GM18519 (cell line): ENCODE data around the gene HOXC5.

Experiments used
- ATAC-seq: cut with Tn5 transposase; IDR thresholded peaks from one replicate; pipeline ENCODE4 v1.9.1; 2021; ENCODE audit warnings: mild to moderate bottlenecking, moderate library complexity; ENCODE audit not compliant: unreplicated experiment, low FRiP score

The HOXC5 gene

GRCh38 chr12:54019091-54019811 is 13.6 kb upstream of the HOXC5 start:
- no peak for ATAC-seq

GRCh38 chr12:54019924-54020590 is 12.8 kb upstream of the HOXC5 start:
- no peak for ATAC-seq

- no peak for ATAC-seq
Measured at GRCh38 chr12:54020591-54021405, 12.1 kb upstream of the HOXC5 start.

GRCh38 chr12:54021432-54022013 is 11.3 kb upstream of the HOXC5 start:
- ATAC-seq = no peak

- no peak for ATAC-seq
Measured at GRCh38 chr12:54022960-54023884, 9.6 kb upstream of the HOXC5 start.

- no peak for ATAC-seq
Measured at GRCh38 chr12:54024127-54024526, 8.7 kb upstream of the HOXC5 start.

GRCh38 chr12:54024581-54025305 is 8.1 kb upstream of the HOXC5 start:
- ATAC-seq = no peak

- ATAC-seq = no peak
Measured at GRCh38 chr12:54025499-54026405, 7.1 kb upstream of the HOXC5 start.

GRCh38 chr12:54026640-54027441 is 6.0 kb upstream of the HOXC5 start:
- ATAC-seq = no peak

- no peak for ATAC-seq
Measured at GRCh38 chr12:54027442-54027786, 5.4 kb upstream of the HOXC5 start.

- ATAC-seq = no peak
Measured at GRCh38 chr12:54028314-54029201, 4.3 kb upstream of the HOXC5 start, which contains the start of gene HOXC6. Gene HOXC6, plus strand, starts transcription at chr12:54028440. Its CDS starts 82 bp downstream, at chr12:54028522.

- no peak for ATAC-seq
Measured at GRCh38 chr12:54029529-54030441, 3.1 kb upstream of the HOXC5 start.

- ATAC-seq = no peak
Measured at GRCh38 chr12:54030442-54030801, 2.4 kb upstream of the HOXC5 start.

GRCh38 chr12:54030889-54031471 is 1.9 kb upstream of the HOXC5 start:
- no peak for ATAC-seq

GRCh38 chr12:54031480-54031879 is 1.4 kb upstream of the HOXC5 start:
- no peak for ATAC-seq
